Activated CD4-positive, alpha-beta T cell treated with anti-CD3 and anti-CD28 coated beads, Interleukin-2, Interleukin-6, amounts not matched to agents 100 ng/mL and 50 ng/mL, durations not matched to agents 16 hours and 8 hours (primary cell): ENCODE measurements around the gene PLA2G4A.

Experiments used
- DNase-seq: peaks from one replicate; pipeline ENCODE4 v3.0.0-alpha.2; 2020

Gene PLA2G4A

DNA sequence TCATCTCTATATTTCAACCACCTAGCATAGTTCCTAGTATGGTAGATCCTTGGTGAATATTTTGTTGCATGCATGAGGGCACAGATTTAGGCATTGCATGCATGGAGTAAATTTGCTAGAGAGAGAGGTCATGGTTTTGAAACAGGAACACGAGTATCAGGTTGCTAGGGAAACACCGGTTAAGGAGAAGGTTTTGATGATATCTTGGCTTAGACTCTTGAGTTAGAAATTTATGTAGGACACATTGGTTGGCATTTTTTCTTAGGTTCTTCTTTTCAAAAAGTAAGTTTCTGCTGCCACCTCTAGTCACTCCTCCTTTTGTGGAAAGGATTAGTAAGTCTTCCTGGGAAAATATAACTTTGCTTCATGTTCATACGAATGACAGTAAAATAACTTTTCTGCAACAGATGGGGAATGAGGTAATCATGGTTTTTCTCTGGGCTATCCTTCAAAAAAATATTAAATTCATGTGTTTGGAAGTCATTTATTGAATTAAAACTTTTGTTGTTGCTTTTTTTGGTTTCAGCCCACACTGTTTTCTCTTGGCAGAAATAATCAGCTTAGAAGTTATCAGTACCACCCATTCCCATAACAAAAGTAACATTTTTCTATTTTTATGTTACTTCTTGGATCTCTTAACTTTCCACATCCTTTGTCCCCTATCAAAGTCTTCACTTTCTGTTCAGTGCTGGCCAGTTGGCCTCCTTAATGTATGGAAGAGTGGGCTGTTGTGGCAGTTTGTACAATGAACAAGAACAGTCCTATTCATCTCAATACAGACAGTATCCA, 97.3 kb downstream of the PLA2G4A start:
- no peak for DNase-seq

DNA sequence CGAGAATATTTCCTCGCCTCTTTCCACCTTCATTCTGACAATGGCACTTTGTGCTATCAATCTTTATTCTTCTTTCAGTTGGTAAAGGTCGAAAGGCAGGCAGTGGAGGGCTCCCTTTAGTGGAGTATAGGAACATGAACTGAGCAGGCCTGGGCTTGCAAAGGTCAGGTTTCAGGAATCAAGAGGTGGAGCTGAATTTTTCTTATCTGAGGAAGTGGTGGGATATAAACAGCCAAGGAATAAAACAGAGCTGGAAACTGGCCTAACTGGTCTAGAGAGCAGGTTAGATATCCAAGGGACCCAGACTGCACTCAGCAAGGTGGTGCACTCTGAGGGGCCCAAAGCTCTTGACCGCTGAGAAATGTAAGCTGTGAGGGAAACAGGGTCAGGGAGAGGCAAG, 99.1 kb downstream of the PLA2G4A start:
- DNase-seq = no peak

DNA sequence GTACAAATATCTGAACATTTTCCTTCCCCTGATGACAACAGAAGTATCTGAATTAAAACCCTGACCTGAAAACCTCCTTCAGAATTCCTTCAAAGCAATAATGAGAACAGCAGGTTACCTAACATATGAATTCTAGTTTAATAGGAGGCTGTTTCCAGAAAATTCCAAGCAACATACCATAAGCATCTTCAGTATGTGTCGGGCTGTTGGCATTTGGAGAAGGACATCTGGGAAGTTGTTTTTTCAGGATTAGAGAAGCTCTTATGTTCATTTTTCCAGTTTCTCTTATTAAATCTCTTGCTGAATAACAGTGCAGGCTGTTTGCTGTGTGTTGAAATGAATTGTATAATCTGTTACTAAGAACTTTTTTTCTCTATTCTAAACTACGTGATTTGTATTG, 101.5 kb downstream of the PLA2G4A start:
- DNase-seq = no peak

DNA sequence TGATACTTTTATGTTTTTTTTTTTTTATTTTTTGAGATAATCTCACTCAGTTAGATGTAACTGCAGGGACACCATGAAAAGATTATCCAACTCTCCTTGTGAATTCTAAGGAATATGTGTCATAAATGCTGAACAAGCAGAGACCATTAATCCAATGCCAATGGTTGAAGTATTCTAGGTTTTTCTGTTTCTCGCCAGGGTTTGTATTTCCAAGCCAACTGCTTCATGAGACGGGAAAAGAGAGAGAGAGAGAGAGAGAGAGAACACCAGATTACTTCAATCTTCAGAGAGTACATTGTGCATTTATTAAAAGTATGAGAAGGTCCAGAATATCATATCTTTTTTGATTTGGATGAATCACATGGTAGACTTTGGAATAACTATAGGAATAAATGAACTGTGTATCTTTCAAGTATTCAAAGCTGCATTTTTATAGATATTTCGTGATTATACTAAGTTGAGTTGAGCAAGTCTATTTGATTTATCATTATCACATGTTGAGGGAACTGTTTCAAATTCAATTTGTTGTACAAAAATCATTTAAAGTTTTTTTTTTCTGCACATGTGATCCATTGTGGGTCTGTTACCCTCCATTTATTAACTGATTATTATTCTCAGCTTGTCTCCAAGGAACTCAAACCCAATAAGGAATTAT, 108.4 kb downstream of the PLA2G4A start:
- no peak for DNase-seq

DNA sequence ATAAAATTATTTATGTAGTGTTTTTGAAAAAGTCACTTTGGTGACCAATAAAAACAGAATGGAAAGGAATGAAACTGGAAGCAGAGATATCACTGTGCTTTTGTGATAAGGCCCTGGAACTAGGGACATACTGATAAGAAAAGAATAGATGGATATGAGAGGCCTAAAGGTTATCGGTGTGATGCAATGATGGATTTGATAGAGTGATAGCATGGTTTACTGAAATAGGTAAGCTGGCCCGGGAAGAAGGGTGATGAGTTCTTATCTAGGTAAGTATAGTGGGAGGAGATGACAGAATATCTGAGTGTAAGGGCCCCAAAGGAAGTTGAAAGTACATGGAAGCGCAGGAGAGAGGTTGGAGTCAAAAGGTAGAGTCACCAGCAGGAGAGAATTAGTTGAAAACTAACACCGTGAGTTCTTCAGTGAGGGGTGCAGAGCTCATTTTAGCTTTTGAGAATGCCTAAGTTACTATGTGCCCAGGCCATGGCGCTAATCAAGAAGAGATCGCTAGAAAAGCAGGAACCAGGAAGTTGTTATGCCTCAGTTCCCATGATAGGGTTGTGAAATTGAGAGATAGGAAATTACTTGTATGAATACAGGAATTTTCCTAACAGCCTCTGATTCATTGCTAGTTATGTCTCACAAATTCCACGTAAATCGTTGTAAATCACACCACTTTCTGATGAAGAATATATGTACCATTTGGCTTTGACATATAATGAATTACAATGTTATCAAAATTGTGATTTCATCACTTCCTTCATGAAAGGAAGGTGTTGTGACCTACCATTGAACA, 115.3 kb downstream of the PLA2G4A start:
- no peak for DNase-seq

DNA sequence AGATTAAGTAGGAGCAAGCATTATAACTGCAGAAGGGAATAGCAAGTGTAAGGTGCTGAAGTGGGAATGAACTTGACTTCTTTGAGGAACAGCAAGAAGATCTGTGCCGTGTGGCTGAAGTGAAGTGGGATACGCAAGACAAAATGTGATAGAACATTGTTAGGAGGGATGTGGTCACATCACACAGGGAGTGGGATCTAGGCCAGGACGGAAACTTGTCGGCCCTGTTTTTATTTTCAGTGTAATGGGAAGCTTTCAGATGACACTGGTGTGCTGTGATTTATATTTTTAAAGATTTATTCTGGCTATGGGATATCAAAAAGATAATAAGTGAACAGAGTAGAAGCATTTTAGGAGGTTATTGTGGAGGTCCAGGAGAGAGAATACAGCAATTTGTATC, 116.4 kb downstream of the PLA2G4A start:
- DNase-seq = no peak

DNA sequence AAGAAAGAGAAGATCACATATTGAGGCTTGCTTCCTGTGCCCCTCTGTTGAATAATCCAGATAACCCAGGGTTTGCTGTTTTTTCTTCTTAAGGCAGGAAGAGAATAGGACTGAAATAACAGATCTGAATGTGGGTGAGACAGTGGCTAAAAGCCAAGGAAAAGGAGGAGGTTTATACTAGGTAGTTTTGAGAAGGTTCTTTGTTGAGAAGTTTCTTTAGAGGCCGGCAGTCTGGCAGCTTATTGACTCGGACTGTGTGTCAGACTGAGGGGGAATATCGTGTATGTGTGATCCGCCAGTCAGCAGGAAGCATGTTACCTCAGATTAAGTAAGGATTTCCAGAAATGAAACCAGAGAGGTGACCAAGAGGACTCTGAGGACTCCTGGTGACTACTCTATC, 119.8 kb downstream of the PLA2G4A start:
- no peak for DNase-seq

DNA sequence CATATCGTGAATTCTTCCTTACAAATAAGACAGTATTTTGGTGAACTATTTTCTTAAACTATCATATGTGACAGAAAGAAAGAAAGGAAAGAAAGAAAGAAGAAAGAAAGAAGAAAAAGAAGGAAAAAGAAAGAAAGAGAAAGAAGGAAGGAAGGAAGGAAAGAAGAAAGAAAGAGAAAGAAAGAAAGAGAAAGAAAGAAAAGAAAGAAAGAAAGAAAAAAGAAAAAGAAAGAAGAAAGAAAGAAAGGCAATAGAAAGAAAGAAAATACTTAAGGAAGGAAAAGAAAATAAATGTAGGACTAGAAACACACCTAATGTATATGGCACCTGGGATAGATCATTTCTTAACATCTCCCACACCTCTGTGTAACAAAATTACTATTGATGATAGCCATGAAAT, 120.4 kb downstream of the PLA2G4A start:
- DNase-seq = no peak

DNA sequence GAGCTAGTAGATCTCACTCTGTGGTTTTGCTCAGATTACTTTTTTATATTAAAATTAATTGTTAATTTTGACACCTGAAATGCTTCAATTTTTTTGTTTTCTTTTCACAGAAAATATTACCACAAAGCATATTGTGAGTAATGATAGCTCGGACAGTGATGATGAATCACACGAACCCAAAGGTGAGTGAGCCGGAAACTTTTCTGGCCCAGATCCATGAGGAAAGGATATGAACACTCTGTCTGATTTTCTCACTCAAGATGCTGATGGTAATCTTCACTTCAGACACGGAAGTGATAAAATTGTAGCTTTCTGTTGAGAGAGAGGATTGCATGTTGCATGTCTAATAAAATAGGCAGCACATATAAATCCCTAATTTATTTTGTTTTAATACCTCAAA, 121.8 kb downstream of the PLA2G4A start:
- no peak for DNase-seq

DNA sequence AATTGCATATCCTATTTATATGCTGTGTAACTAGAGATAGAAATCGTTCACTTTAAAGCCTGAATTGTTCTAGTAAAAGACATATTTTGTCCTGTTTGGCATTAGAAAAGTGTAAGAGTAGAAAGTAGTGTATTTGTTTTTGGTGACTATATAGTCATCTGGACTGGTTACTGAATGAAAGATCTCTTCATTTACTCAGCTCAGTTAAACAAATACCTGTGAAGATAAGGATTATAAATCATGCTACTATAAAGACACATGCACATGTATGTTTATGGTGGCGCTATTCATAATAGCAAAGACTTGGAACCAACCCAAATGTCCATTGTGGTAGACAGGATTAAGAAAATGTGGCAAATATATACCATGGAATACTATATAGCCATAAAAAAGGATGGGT, 125.1 kb downstream of the PLA2G4A start:
- DNase-seq = no peak

DNA sequence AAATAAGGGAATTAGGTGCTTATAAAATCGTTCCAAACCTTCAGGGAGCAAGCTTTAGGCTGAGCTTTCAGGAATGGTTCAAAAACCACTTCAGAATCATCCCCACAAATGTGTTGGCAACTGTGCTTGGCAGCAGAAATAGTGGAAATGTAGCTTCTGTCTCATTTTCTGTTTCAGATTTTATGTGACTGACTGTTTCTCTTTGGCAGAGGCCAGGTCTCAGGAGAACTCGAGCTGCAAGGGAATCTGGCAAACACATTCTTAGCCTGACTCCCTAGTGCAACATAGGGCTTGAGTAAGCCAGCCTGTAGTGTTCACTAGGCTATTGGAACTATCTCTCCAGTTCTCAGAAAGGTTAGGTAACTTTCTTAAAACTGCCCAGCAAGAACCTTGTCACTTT, 128.6 kb downstream of the PLA2G4A start:
- no peak for DNase-seq

DNA sequence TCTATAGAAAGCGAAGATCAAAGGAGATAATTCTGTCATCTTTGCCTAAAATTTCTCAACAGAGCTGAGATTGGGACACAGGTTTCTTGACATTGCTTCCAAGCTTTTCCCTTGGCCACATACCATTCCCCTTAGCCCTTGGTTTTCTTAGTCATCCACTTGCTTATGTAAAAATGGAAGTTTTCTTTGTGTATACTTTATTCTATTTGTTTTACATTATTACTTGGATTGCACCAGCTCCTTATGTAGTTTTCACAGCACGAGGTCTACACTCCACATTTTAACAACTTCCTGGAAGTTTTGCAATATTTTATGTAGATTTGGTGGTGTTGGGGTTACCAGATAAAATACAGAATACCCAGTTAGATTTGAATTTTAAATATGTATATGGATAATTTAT, 129.8 kb downstream of the PLA2G4A start:
- no peak for DNase-seq

DNA sequence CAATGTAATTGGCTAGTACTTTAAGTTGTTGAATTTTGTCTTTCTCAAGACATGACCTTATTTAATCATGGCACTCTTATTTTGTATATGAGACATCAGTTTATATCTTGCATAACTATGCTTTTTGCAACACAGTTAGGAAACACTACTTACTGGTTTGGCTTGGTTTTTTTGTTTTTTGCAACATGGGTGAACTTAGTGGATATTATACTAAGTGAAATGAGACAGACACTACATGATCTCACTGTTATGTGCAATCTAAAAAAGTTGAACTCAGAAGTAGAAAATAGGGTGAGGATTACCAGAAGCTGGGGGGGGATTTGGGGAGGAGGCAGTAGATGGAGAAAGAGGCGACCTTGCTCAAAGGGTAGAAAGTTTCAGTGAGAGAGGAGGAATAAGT, 132.1 kb downstream of the PLA2G4A start:
- DNase-seq = no peak

DNA sequence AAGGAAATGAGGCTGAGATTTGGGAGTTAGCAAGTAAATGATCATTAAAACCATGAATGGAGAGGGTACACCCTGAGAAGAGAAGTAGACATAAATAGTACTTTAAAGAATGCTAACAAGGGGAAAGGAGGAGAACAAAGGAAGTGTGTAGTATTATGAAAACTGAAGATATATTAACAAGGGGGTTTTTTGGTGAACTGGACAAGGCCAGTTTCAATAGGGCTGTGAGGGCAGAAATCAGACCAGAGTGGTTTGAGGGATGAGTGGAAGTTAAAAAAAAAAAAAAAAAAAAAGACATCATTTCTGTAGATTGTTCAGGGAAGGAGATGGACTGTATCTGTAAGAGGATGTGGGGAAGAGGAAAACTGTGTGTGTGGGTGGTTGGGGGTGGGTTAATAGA, 137.1 kb downstream of the PLA2G4A start:
- DNase-seq = no peak

DNA sequence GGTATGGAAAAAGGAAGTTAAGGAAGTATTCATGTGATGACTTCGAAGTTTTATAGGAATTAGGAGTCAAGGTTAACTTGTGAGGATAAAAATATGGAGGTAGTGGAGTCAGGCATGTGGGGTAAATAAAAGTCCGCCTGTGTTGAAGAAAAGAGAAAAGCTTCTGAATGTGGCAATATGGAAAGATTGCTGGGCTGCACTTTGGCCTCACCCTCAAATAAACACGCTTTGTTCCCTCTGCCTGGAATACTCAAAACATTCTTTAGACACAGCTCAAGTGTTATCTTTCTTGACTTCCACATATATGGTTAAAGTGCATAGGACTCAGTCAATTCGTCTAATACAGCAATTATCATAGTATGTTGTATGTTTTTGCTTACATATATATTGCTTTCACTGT, 137.7 kb downstream of the PLA2G4A start:
- no peak for DNase-seq

DNA sequence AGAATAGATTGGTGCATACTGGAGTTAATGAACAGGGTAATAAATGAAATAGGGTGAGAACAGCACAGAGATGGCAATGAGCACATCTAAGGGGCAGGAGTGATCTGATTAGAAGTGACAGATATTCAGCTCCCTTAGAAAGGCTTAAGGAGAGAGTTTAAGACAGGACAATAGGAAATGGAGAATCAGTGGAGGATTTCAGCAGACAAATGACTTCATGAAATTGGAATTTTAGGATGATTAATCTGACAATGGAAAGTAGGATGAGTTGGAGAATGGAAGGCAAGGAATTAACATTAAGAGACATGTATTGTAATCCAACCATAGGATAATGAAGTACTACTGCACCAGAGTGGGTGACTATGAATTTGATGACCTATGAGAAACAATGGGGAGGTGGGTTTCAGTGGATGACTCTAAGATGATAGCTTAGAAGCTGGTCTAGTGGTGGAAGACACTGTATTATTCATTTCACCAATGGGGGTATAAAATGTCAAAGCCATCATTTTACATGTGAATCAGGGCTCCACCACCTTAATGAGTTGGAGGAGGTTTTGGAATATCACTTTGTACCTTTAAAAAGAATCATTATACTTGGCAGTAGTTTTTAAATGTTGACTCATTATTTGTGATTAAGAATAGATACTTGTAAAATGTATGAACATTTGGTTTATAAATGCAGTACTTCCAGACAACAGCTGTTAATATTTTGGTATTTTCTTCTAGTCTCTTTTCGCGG, 139.1 kb downstream of the PLA2G4A start:
- no peak for DNase-seq

DNA sequence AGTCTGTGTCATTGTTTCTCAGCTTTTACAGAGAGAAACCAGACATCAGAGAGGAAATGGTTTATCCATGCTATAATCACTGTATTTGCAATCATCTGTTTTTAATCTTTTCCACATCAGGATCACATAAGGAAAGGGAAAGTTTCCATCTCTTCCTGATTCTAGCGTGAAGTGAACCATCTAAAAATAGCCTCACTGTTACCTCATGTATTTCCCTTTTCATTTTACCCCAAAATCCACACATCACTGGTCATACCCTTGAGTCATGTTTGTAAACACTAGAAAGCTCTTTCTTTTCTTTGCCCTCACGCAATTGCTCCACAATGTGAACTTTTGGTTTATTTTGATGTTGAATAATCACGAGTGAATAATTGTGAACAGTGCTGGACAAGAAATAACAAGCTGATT, 146.0 kb downstream of the PLA2G4A start:
- DNase-seq = no peak

DNA sequence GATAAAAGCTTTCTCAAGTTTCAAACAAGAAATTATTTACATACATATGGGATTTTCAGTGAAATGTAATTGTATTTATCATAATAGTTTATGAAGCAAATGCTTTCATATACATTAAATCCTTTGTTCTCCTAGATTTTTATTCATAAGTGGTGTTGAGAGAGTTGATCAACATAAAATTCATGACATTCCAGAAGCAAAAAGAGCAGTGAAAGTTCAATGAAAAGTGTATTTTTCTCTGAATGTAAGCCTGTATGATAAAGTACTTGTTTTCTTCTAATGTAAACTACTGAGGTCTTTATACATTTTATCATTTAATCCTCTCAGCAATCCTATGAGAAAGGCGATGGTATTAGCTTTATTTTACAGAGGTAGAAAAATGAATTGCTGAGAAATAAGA, 146.5 kb downstream of the PLA2G4A start:
- DNase-seq = no peak

DNA sequence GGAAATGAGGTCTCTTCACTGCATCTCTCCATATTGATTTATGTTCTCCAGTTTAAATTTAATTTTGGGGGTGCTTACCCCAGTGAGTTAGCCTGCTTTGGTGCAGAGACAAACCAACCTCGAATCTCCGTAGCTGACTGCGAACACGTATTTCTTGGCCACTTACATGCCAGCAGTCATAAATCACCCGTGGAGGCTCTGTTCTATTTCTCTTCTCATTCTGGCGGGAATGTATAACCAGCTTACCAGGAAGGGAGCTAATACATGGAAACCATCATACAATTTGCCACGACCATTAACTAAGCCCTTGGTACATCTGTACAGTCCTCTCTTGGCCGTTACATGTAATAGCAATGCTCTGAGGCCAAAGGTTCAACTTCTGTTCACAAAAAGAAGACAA, 148.0 kb downstream of the PLA2G4A start:
- DNase-seq = no peak

DNA sequence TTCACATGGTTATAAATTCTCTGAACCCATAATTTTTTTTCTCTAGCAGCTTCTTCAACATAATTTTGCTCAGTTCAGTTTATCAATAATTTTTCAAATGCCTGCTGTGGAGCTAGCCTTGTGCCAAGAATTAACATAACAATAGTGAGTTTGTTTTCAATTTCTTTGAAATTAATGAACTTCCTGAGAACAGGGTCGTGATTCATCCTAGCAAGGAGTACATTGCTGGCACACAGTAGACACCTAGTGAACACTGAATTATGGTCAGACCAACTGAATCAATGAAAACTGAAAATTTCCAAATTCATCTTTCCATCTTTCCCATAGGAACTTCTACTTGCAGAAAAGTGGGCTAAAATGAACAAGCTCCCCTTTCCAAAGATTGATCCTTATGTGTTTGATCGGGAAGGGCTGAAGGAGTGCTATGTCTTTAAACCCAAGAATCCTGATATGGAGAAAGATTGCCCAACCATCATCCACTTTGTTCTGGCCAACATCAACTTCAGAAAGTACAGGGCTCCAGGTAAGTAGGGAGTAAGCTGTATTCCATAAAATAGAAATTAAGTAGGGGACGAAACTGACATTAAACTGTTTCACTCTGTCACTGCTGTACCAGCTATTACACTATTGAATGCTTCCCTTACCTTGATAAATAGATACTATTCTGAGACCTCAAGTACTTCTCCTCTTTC, 148.7 kb downstream of the PLA2G4A start:
- no peak for DNase-seq

DNA sequence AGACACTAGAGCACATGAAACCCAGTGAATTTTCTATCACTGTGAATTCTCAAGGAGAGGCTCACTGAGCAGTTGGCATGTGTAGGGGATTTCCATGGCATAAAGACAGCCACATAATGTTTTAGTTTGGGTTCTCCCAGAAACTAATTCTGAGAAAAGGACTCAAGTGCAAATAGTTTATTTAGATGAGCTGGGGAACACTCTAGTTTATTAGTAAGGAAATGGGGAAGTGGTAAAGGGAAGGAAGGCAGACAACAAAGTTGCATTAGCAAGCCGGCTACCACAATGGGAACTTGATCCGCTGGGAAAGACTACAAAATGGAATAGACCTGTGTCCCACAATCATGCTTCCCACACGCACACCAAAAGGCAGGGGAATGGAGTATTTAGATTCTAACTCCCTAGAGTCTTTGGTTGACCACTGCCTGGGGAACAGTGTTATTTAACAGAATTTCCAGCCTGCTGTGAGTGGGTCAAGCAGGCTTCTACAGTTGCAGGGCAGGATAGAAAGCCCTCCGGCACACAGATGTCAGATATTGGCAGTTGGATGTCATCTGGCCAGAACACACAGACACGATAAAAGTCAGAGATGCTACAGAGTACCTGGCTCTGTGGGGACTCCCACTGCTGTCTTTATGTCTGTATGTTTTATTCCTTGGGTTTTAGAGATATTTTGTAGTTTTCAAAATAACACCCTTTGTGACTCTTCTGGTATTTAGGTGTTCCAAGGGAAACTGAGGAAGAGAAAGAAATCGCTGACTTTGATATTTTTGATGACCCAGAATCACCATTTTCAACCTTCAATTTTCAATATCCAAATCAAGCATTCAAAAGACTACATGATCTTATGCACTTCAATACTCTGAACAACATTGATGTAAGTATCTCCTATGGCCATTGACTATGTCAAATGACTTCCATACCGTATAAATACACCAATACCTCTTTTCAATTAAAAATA, 150.1 kb downstream of the PLA2G4A start:
- no peak for DNase-seq
